GM18868 (cell line): Measurements from ENCODE around the gene HECTD2.

Experiments
- ATAC-seq: cut with Tn5 transposase; IDR thresholded peaks from one replicate; pipeline ENCODE4 v1.9.1; 2021; ENCODE audit warnings: mild to moderate bottlenecking, moderate library complexity; ENCODE audit not compliant: unreplicated experiment

HECTD2 gene

GRCh38 chr10:91564026-91564425, 153.9 kb downstream of the HECTD2 start:
- ATAC-seq = no peak
